AG09309 (cell line): Measurements from ENCODE around the gene RPLP1.
"Not testable (repeated sequence)": the region's sequence is repeated elsewhere in the genome, so short reads cannot be mapped to it uniquely, and the experiment has no call there.

Experiments used
- DNase-seq: peaks from one replicate; pipeline ENCODE4 v3.0.0-alpha.2; 2010; ENCODE audit warnings: low read depth
- H3K4me3 ChIP-seq: 2 replicates; pipeline ENCODE4 v1.5.1; 2011; ENCODE audit warnings: mild to moderate bottlenecking, low read depth, low read length, moderate library complexity; ENCODE audit not compliant: control insufficient read depth
- TF ChIP-seq, protein P1 (sequence below): IDR thresholded peaks from 2 replicates; pipeline ENCODE4 v1.5.1; 2011; ENCODE audit warnings: mild to moderate bottlenecking, low read depth, low read length, inconsistent platforms; ENCODE audit not compliant: insufficient read depth, control insufficient read depth; ENCODE audit errors: missing control alignments

Gene RPLP1

GRCh38 chr15:69434679-69435078 lies 17.9 kb upstream of the RPLP1 start:
- DNase-seq, result no peak
- TF ChIP-seq, protein P1, sequence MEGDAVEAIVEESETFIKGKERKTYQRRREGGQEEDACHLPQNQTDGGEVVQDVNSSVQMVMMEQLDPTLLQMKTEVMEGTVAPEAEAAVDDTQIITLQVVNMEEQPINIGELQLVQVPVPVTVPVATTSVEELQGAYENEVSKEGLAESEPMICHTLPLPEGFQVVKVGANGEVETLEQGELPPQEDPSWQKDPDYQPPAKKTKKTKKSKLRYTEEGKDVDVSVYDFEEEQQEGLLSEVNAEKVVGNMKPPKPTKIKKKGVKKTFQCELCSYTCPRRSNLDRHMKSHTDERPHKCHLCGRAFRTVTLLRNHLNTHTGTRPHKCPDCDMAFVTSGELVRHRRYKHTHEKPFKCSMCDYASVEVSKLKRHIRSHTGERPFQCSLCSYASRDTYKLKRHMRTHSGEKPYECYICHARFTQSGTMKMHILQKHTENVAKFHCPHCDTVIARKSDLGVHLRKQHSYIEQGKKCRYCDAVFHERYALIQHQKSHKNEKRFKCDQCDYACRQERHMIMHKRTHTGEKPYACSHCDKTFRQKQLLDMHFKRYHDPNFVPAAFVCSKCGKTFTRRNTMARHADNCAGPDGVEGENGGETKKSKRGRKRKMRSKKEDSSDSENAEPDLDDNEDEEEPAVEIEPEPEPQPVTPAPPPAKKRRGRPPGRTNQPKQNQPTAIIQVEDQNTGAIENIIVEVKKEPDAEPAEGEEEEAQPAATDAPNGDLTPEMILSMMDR, result no peak
- H3K4me3 ChIP-seq, result no peak overlapping the region

- DNase-seq, result no peak
- TF ChIP-seq, protein P1, result no peak
- no peak overlapping the region for H3K4me3 ChIP-seq
Measured at GRCh38 chr15:69435985-69436384, 16.6 kb upstream of the RPLP1 start.

- no peak overlapping the region for H3K4me3 ChIP-seq
- TF ChIP-seq, protein P1, result no peak
- DNase-seq, result no peak
Measured at GRCh38 chr15:69436951-69437350, 15.7 kb upstream of the RPLP1 start.

GRCh38 chr15:69439623-69440022 lies 13.0 kb upstream of the RPLP1 start:
- no peak overlapping the region for H3K4me3 ChIP-seq
- TF ChIP-seq, protein P1, result no peak
- DNase-seq, result no peak

- no peak overlapping the region for H3K4me3 ChIP-seq
- TF ChIP-seq, protein P1, result no peak
- DNase-seq, result no peak
Measured at GRCh38 chr15:69443032-69443611, 9.5 kb upstream of the RPLP1 start.

GRCh38 chr15:69444686-69445085 lies 7.9 kb upstream of the RPLP1 start:
- TF ChIP-seq, protein P1, result no peak
- no peak for DNase-seq

GRCh38 chr15:69446953-69447352 lies 5.7 kb upstream of the RPLP1 start:
- no peak for DNase-seq
- TF ChIP-seq, protein P1, result no peak

More at GRCh38 chr15:69444686-69445085, 7.9 kb upstream of the RPLP1 start:
- H3K4me3 ChIP-seq, result no peak overlapping the region

GRCh38 chr15:69450221-69450620 lies 2.4 kb upstream of the RPLP1 start:
- DNase-seq, H3K4me3 ChIP-seq: not testable (repeated sequence)

More at GRCh38 chr15:69446953-69447352, 5.7 kb upstream of the RPLP1 start:
- no peak overlapping the region for H3K4me3 ChIP-seq
